Measurements from ENCODE around the gene IL26.

IL26 gene

GRCh38 chr12:68225576-68226476, at the start of gene IL26:
TSS of gene IL26 (minus strand) at chr12:68225810. CDS start at chr12:68225756, 54 bp downstream.
- no peaks in the 10 kb centered on the region for H3K79me2 ChIP-seq (ENCODE audit: insufficient read depth, low read length)
- H3K36me3 ChIP-seq (ENCODE audit: low read length), result no peaks in the 10 kb centered on the region
- H2AFZ ChIP-seq (ENCODE audit: low read depth, low read length, severe bottlenecking), result no peak within 1 kb of the TSS
- no peaks in the 10 kb centered on the region; the same call in 1 of the 2 replicates for H3K27me3 ChIP-seq (ENCODE audit: low read length)
- H4K20me1 ChIP-seq (ENCODE audit: low read depth, low read length), result no peaks in the 10 kb centered on the region
- H3K9me2 ChIP-seq (replicated peaks; ENCODE audit: insufficient read depth, low read length), result no peaks in the 10 kb centered on the region
- H3K9ac ChIP-seq (ENCODE audit: low read length), result no peak within 1 kb of the TSS
- H3K4me3 ChIP-seq (ENCODE audit: insufficient read depth, low read length, poor library complexity, severe bottlenecking), result no peak within 1 kb of the TSS
- no peak for TF ChIP-seq CTCF (IDR thresholded peaks at IDR 0.05; ENCODE audit: insufficient read depth, low read length, poor library complexity, severe bottlenecking)
- TF ChIP-seq EZH2phosphoT487 (conservative IDR thresholded peaks at IDR 0.05; ENCODE audit: low read length), result no peak
- no peaks in the 10 kb centered on the region for H3F3A ChIP-seq (ENCODE audit: insufficient read depth)
- H3K9me3 ChIP-seq (ENCODE audit: insufficient read depth, low read length), result no peaks in the 10 kb centered on the region
- H3K27ac ChIP-seq (ENCODE audit: low read depth, low read length), result no peak within 1 kb of the TSS
- H3K4me2 ChIP-seq (ENCODE audit: low read depth, low read length, poor library complexity, severe bottlenecking), result no peak within 1 kb of the TSS

- Histone ChIP-seq H3K9ac (ENCODE audit: low read length) (no peak overlapping the region), H4K20me1 (ENCODE audit: low read depth, low read length) (no peaks in the 10 kb centered on the region), H3K36me3 (ENCODE audit: low read length) (no peaks in the 10 kb centered on the region), H3K79me2 (ENCODE audit: insufficient read depth, low read length) (no peaks in the 10 kb centered on the region), H3K4me3 (ENCODE audit: insufficient read depth, low read length, poor library complexity, severe bottlenecking) (no peak overlapping the region), H3K27me3 (ENCODE audit: low read length) (no peaks in the 10 kb centered on the region), H3K9me2 (replicated peaks; ENCODE audit: insufficient read depth, low read length) (no peaks in the 10 kb centered on the region), H3K4me2 (ENCODE audit: low read depth, low read length, poor library complexity, severe bottlenecking) (no peak overlapping the region), H3K27ac (ENCODE audit: low read depth, low read length) (no peak overlapping the region), H2AFZ (ENCODE audit: low read depth, low read length, severe bottlenecking) (no peak overlapping the region), H3K9me3 (ENCODE audit: insufficient read depth, low read length) (no peaks in the 10 kb centered on the region), H3F3A (ENCODE audit: insufficient read depth) (no peaks in the 10 kb centered on the region)
- TF ChIP-seq EZH2phosphoT487 (conservative IDR thresholded peaks at IDR 0.05; ENCODE audit: low read length) (no peak), CTCF (IDR thresholded peaks at IDR 0.05; ENCODE audit: insufficient read depth, low read length, poor library complexity, severe bottlenecking) (no peak)
Measured at GRCh38 chr12:68272732-68273131, 47.1 kb upstream of the IL26 start.

GRCh38 chr12:68271346-68271745, 45.7 kb upstream of the IL26 start:
- H2AFZ ChIP-seq (ENCODE audit: low read depth, low read length, severe bottlenecking), result no peak overlapping the region
- H3K27me3 ChIP-seq (ENCODE audit: low read length), result no peaks in the 10 kb centered on the region
- no peaks in the 10 kb centered on the region for H3K9me3 ChIP-seq (ENCODE audit: insufficient read depth, low read length)
- TF ChIP-seq EZH2phosphoT487 (conservative IDR thresholded peaks at IDR 0.05; ENCODE audit: low read length), result no peak
- no peak for TF ChIP-seq CTCF (IDR thresholded peaks at IDR 0.05; ENCODE audit: insufficient read depth, low read length, poor library complexity, severe bottlenecking)
- H3K4me2 ChIP-seq (ENCODE audit: low read depth, low read length, poor library complexity, severe bottlenecking), result no peak overlapping the region
- no peak overlapping the region for H3K9ac ChIP-seq (ENCODE audit: low read length)
- H3K4me3 ChIP-seq (ENCODE audit: insufficient read depth, low read length, poor library complexity, severe bottlenecking), result no peak overlapping the region
- H3F3A ChIP-seq (ENCODE audit: insufficient read depth), result no peaks in the 10 kb centered on the region
- no peaks in the 10 kb centered on the region for H3K9me2 ChIP-seq (replicated peaks; ENCODE audit: insufficient read depth, low read length)
- no peaks in the 10 kb centered on the region for H3K36me3 ChIP-seq (ENCODE audit: low read length)
- H3K79me2 ChIP-seq (ENCODE audit: insufficient read depth, low read length), result no peaks in the 10 kb centered on the region
- H3K27ac ChIP-seq (ENCODE audit: low read depth, low read length), result no peak overlapping the region
- no peaks in the 10 kb centered on the region for H4K20me1 ChIP-seq (ENCODE audit: low read depth, low read length)
